HCT116 (cell line): ENCODE data around the gene RHD. TPM values are rescaled to one million over a fixed set of nuclear protein-coding genes. Genes with fewer than 3 reads are reported as not detected.

Experiments used
- ATAC-seq: fragments of 200-7000 bp; cut with Tn5 transposase; 2 replicates; pipeline ENCODE4 v1.9.1; 2020; ENCODE audit warnings: mild to moderate bottlenecking, moderate library complexity
- BruUV-seq: library from RNA; stranded (reverse); fragments of 400-500 nt; replicated peaks from 2 replicates; lab custom pipeline; 2021; lab: Mats Ljungman, UMichigan
- CTCF ChIA-PET: fragments of 300-600 bp; sonication (Branson Sonifier 250); formaldehyde crosslinking; loops from one replicate; lab custom pipeline; 2021; ENCODE audit warnings: antibody characterized with exemption; lab: Charles Lee
- POLR2A ChIA-PET: fragments of 300-600, 350-600 bp; sonication (Branson Sonifier 250); formaldehyde crosslinking; loops from one replicate; lab custom pipeline; 2021; ENCODE audit warnings: antibody characterized with exemption; lab: Charles Lee
- RAD21 ChIA-PET, 2 experiments: fragments of 300-600 bp; sonication (Branson Sonifier 250); formaldehyde crosslinking; loops; one replicate each; lab custom pipeline; 2023; ENCODE audit warnings: low total read pairs in 2 of 2; ENCODE audit not compliant: uncharacterized antibody in 2 of 2, unreplicated experiment in 2 of 2, low non-redundant PET in 1 of 2; lab: Charles Lee
- DNase-seq: peaks from one replicate; pipeline ENCODE4 v3.0.0-alpha.2; 2010; ENCODE audit warnings: low read depth, low spot score
- H2AFZ ChIP-seq: fragments of 200-600 bp; shearing (Covaris generic), sonication (generic); 2 replicates; pipeline ENCODE4 v1.6.1; 2017; ENCODE audit warnings: low read depth, mixed run types, mixed read lengths, antibody characterized with exemption, low read length; ENCODE audit not compliant: poor library complexity, severe bottlenecking
- H3K27ac ChIP-seq: 2 replicates; pipeline ENCODE4 v1.5.1; 2012; ENCODE audit warnings: low read depth, low read length
- H3K27me3 ChIP-seq: fragments of 200-600 bp; sonication (generic); 2 replicates; pipeline ENCODE4 v1.6.1; 2016; ENCODE audit warnings: mixed run types, low read length, mixed read lengths; ENCODE audit not compliant: insufficient read depth
- H3K36me3 ChIP-seq, 2 experiments: fragments of 200-500 bp in 1 of 2; fragments of 200-600 bp in 1 of 2; sonication (Bioruptor generic) in 1 of 2; sonication (generic) in 1 of 2; 2 replicates each; pipeline versions ENCODE4 v1.5.1 to v1.6.1; 2014 to 2016; ENCODE audit warnings: low read length in 2 of 2, inconsistent platforms in 1 of 2, mixed read lengths in 1 of 2, mixed run types in 1 of 2; ENCODE audit not compliant: insufficient read depth in 2 of 2, control insufficient read depth in 1 of 2
- H3K4me1 ChIP-seq, 2 experiments: fragments of 200-600 bp in 1 of 2; sonication (generic) in 1 of 2; 2 replicates each; pipeline versions ENCODE4 v1.5.1 to v1.6.1; 2012 to 2017; ENCODE audit warnings: low read length in 2 of 2, inconsistent platforms in 1 of 2, mild to moderate bottlenecking in 1 of 2, mixed read lengths in 1 of 2, mixed run types in 1 of 2, moderate library complexity in 1 of 2; ENCODE audit not compliant: insufficient read depth in 2 of 2, control insufficient read depth in 1 of 2
- H3K4me2 ChIP-seq: fragments of 200-600 bp; sonication (generic); 2 replicates; pipeline ENCODE4 v1.6.1; 2017; ENCODE audit warnings: mixed run types, low read length, mixed read lengths
- H3K4me3 ChIP-seq, 2 experiments: fragments of 200-600 bp in 1 of 2; sonication (generic) in 1 of 2; replicated peaks in 1 of 2; 2 replicates each; pipeline ENCODE4 v1.5.1; 2011 to 2016; ENCODE audit warnings: low read length in 2 of 2, control low read depth in 1 of 2, low read depth in 1 of 2, mild to moderate bottlenecking in 1 of 2, mixed read lengths in 1 of 2, mixed run types in 1 of 2
- H3K79me2 ChIP-seq: fragments of 200-600 bp; sonication (generic); 2 replicates; pipeline ENCODE4 v1.6.1; 2017; ENCODE audit warnings: mild to moderate bottlenecking, mixed run types, low read length, moderate library complexity, mixed read lengths; ENCODE audit not compliant: insufficient read depth
- H3K9ac ChIP-seq: fragments of 200-600 bp; sonication (generic); 2 replicates; pipeline ENCODE4 v1.6.1; 2016; ENCODE audit warnings: low read length, mixed read lengths
- H3K9me2 ChIP-seq: fragments of 200-600 bp; sonication (generic), shearing (Covaris generic); 2 replicates; pipeline ENCODE4 v1.6.1; 2017; ENCODE audit warnings: mixed run types, mild to moderate bottlenecking, moderate library complexity; ENCODE audit not compliant: insufficient read depth
- H3K9me3 ChIP-seq, 2 experiments: fragments of 200-500 bp in 1 of 2; fragments of 200-600 bp in 1 of 2; sonication (Bioruptor generic) in 1 of 2; sonication (generic) in 1 of 2; 2 replicates each; pipeline ENCODE4 v1.6.1; 2014 to 2017; ENCODE audit warnings: low read length in 2 of 2, mixed read lengths in 2 of 2, inconsistent platforms in 1 of 2, low read depth in 1 of 2, mild to moderate bottlenecking in 1 of 2, mixed run types in 1 of 2, moderate library complexity in 1 of 2; ENCODE audit not compliant: control insufficient read depth in 1 of 2, insufficient read depth in 1 of 2
- H4K20me1 ChIP-seq: fragments of 200-600 bp; sonication (generic), shearing (Covaris generic); 2 replicates; pipeline ENCODE4 v1.6.1; 2017; ENCODE audit warnings: mixed run types, mild to moderate bottlenecking, moderate library complexity; ENCODE audit not compliant: insufficient read depth
- CBX3 ChIP-seq: IDR thresholded peaks from 2 replicates; pipeline ENCODE4 v1.6.1; 2012; ENCODE audit warnings: low read depth
- CEBPB ChIP-seq: IDR thresholded peaks from 2 replicates; pipeline ENCODE4 v1.6.1; 2012; ENCODE audit warnings: low read depth
- CTCF ChIP-seq, 3 experiments: fragments of 200-600 bp in 1 of 3; sonication (generic) in 1 of 3; IDR thresholded peaks in 2 of 3; conservative IDR thresholded peaks in 1 of 3; 2 replicates each; pipeline ENCODE4 v1.5.1; 2012 to 2017; ENCODE audit warnings: low read depth in 2 of 3, low read length in 2 of 3, antibody characterized with exemption in 1 of 3, borderline replicate concordance in 1 of 3, control low read depth in 1 of 3, mild to moderate bottlenecking in 1 of 3, mixed read lengths in 1 of 3, mixed run types in 1 of 3, moderate library complexity in 1 of 3; ENCODE audit not compliant: insufficient read depth in 1 of 3
- EGR1 ChIP-seq: IDR thresholded peaks from 2 replicates; pipeline ENCODE4 v1.6.1; 2012; ENCODE audit warnings: low read depth
- ELF1 ChIP-seq: IDR thresholded peaks from 2 replicates; pipeline ENCODE4 v1.6.1; 2012; ENCODE audit warnings: low read depth, borderline replicate concordance
- EZH2 ChIP-seq: fragments of 200-600 bp; sonication (generic); IDR thresholded peaks from 2 replicates; pipeline ENCODE4 v1.6.1; 2017; ENCODE audit warnings: antibody characterized with exemption, mixed run types
- FOSL1 ChIP-seq: IDR thresholded peaks from 2 replicates; pipeline ENCODE4 v1.6.1; 2012; ENCODE audit warnings: low read depth
- JUND ChIP-seq: IDR thresholded peaks from 2 replicates; pipeline ENCODE4 v1.6.1; 2012
- POLR2A ChIP-seq: IDR thresholded peaks from 2 replicates; pipeline ENCODE4 v1.7.0; 2011; ENCODE audit warnings: borderline replicate concordance; ENCODE audit not compliant: insufficient read depth, insufficient read length; ENCODE audit errors: extremely low read depth
- POLR2AphosphoS5 ChIP-seq: IDR thresholded peaks from 2 replicates; pipeline ENCODE4 v1.6.1; 2011; ENCODE audit warnings: mild to moderate bottlenecking, low read depth, low read length, moderate library complexity
- SP1 ChIP-seq: IDR thresholded peaks from 2 replicates; pipeline ENCODE4 v1.6.1; 2012; ENCODE audit warnings: low read depth
- SRF ChIP-seq: IDR thresholded peaks from 2 replicates; pipeline ENCODE4 v1.6.1; 2012; ENCODE audit warnings: low read depth
- intact Hi-C: fragments of 100-400 bp; cut with micrococcal nuclease; formaldehyde crosslinking; loops from 2 replicates; pipeline ENCODE4 v1.10.0; 2022
- total RNA-seq: library from RNA; stranded (reverse); gene quantifications from one replicate; pipeline ENCODE4 v1.2.1, GENCODE V29; 2021; ENCODE audit not compliant: unreplicated experiment
- TF ChIP-seq, protein P1 (sequence below): IDR thresholded peaks from 2 replicates; pipeline ENCODE4 v1.6.1; 2012
- TF ChIP-seq, protein P2 (sequence below): IDR thresholded peaks from 2 replicates; pipeline ENCODE4 v1.6.1; 2011; ENCODE audit warnings: mild to moderate bottlenecking, low read length, moderate library complexity; ENCODE audit not compliant: insufficient replicate concordance; ENCODE audit errors: extremely low read depth

RHD gene
- total RNA-seq, 1 experiment from 2014 or later: not detected

DNA sequence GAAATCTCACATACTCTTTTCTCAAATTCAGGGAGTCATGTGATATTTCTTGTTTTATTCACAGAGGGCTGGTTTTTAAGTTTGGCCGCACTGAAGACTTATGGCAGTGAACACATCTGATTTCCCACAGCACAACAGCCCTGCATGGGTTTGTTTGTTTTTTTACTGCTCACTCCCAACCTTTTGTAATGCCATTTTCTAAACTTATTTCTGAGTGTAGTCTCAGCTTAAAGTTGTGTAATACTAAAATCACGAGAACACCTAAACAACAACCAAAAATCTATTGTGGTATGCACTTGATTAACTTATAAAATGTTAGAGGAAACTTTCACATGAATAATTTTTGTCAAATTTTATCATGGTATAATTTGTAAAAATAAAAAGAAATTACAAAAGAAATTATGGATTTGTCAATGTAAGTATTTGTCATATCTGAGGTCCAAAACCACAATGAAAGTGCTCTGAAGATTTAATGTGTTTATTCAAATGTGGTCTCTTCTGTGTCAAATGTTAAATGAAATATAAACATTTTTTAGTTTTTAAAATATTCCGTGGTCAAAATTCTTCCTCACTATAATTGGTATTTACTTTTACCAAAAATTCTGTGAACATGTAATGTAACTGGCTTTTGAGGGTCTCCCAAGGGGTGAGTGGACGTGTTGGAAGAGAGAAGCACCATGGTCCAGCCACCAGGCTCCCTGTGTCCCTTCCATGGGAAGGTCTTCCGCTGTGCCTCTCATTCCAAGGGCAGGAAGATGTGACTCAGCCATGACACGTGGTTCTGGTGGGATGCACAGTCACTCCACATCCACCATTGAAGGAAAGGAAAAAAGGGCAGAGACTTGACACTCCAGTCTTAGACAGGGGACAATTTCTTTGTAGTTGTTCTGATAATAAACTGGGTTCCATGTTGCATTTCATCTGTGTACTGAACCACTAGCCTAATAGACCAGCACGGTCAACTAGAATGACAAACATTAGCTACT is 88.6 kb downstream of the RHD start:
- Histone ChIP-seq H3K9me2 (no peaks in the 10 kb centered on the region), H4K20me1 (no peaks in the 10 kb centered on the region), H3K4me2 (peak overlapping the region; percentile 31), H3K79me2 (no peaks in the 10 kb centered on the region), H3K36me3 (peaks cover 4 to 13% of the 10 kb centered on the region in 2 experiments; a peak in 3 of 4 replicates), H3K27me3 (no peaks in the 10 kb centered on the region), H3K4me1 (peaks cover 0 to 13% of the 10 kb centered on the region in 2 experiments; a peak in 2 of 4 replicates), H3K9me3 (no peaks in the 10 kb centered on the region), H3K4me3 (no peak overlapping the region), H2AFZ (no peak overlapping the region), H3K9ac (no peak overlapping the region), H3K27ac (no peak overlapping the region)
- DNase-seq: peak; percentile 24
- ChIA-PET POLR2A (no interaction called here), RAD21 (no interaction called here), CTCF (no interaction called here)
- BruUV-seq: TSS peak; percentile 35
- intact Hi-C loops: no loop called here
- TF ChIP-seq JUND: peak; percentile 60; the same call in 1 of the 2 replicates
- no peak for TF ChIP-seq EGR1
- peak; percentile 40; the same call in 1 of the 2 replicates for TF ChIP-seq CBX3
- TF ChIP-seq CTCF (IDR thresholded peaks at IDR 0.05 in 2 of 3, conservative IDR thresholded peaks at IDR 0.05 in 1 of 3; ENCODE audit: borderline replicate concordance in 1 of 3, insufficient read depth in 1 of 3, low read depth in 2 of 3, low read length in 2 of 3): no peak
- TF ChIP-seq SP1: no peak; the same call in 1 of the 2 replicates
- no peak for TF ChIP-seq POLR2AphosphoS5
- TF ChIP-seq CEBPB: no peak
- no peak for TF ChIP-seq SRF
- TF ChIP-seq EZH2: no peak
- TF ChIP-seq ELF1: no peak
- TF ChIP-seq, protein P1, sequence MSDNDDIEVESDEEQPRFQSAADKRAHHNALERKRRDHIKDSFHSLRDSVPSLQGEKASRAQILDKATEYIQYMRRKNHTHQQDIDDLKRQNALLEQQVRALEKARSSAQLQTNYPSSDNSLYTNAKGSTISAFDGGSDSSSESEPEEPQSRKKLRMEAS: peak; percentile 74
- TF ChIP-seq, protein P2, sequence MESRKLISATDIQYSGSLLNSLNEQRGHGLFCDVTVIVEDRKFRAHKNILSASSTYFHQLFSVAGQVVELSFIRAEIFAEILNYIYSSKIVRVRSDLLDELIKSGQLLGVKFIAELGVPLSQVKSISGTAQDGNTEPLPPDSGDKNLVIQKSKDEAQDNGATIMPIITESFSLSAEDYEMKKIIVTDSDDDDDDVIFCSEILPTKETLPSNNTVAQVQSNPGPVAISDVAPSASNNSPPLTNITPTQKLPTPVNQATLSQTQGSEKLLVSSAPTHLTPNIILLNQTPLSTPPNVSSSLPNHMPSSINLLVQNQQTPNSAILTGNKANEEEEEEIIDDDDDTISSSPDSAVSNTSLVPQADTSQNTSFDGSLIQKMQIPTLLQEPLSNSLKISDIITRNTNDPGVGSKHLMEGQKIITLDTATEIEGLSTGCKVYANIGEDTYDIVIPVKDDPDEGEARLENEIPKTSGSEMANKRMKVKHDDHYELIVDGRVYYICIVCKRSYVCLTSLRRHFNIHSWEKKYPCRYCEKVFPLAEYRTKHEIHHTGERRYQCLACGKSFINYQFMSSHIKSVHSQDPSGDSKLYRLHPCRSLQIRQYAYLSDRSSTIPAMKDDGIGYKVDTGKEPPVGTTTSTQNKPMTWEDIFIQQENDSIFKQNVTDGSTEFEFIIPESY: no peak
- TF ChIP-seq FOSL1: peak; percentile 61
- no peak for TF ChIP-seq POLR2A
- peak; percentile 77 for ATAC-seq
